DMS114 treated with DMSO at 0.1 percent for 48 hours (cell line): ENCODE measurements around the gene DHRS3.

Experiments used
- DNase-seq: peaks from one replicate; lab custom pipeline; 2025; ENCODE audit not compliant: unreplicated experiment; lab: John Stamatoyannopoulos, UW

DHRS3 gene

DNA sequence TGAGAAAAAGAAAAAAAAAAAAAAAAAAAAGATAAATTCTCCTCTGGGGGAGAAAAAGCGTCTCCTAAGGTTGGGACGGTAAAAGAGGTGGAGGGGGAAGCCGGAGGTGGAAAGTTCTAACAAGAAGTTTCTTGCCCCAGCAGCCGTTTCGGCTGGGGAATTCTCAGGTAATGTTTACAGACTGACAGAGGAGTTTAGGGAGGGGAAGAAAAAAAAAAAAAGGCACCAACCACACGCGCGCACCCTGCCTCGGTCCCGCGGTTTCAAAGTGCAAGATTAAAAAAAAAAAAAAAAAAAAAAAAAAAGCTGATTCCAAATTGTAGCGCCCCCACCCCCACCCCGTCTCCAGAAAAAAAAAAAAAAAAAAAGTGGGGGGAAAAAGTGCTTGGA, 504 bp downstream of the DHRS3 start:
- no peak for DNase-seq

DNA sequence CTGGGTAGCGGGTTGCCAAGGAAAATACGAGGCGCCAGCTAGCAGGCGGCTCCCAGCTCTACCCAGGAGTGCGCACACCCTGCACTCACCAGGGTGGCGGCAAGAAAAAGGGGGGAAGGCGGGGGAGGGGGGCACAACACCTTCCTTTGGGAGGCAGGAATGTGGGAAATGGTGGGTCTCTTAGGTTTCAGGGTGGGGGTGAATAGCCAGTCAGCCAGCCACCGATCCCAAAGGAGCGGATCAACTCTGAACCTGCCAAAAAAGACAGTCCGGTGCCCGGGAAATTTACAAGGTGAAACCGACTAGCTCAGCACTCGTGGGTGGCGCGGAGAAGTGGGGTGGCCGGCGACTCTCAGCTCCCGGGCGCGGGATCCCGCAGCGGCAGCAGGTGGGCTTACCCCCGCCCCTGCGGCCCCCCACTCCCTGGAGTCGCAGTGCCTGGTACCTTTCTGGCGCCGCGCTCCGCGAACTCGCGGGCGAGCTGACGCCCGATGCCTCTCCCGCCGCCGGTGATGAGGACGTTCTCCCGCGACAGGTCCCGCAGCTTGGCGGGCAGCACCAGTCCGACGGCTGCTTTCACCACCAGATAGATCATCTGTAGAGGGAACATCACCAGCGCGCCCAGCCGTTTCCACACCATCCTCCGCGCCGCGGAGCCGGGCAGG, 1.2 kb downstream of the DHRS3 start:
- no peak for DNase-seq

GRCh38 chr1:12615865-12616708, 1.9 kb downstream of the DHRS3 start:
- DNase-seq: no peak

DNA sequence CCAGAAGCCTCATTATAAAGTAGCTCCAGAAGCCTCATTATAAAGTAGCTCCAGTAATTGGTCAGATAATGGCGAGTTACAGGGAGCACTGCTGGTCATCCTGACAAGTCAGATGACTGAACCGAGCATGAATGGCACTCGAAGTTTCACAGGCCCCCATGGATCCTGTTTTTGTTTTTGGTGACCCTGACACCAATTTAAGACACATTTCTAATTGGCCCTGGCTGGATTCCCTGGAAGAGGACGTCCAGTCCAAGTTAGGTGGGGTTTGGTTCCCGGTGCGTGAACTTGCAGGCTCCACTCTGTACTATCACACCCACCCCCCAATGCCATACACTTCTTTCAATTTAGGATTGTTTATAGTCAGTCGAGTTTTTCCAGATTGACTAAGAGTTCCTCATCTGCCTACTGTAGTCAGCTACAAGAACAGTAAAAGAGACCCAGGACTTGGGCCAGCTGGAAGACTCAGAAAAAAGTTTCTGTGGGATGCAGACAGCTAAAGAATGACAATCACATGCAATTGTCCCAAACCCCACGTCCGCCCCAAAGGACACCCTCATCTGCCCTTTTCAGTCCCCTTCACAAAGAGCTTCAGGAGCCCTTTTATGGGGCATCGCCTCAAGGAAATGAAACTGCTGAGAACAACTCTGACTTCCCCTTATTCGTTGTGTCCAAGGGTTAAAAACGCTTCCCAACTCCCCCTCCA, 2.7 kb downstream of the DHRS3 start:
- no peak for DNase-seq

DNA sequence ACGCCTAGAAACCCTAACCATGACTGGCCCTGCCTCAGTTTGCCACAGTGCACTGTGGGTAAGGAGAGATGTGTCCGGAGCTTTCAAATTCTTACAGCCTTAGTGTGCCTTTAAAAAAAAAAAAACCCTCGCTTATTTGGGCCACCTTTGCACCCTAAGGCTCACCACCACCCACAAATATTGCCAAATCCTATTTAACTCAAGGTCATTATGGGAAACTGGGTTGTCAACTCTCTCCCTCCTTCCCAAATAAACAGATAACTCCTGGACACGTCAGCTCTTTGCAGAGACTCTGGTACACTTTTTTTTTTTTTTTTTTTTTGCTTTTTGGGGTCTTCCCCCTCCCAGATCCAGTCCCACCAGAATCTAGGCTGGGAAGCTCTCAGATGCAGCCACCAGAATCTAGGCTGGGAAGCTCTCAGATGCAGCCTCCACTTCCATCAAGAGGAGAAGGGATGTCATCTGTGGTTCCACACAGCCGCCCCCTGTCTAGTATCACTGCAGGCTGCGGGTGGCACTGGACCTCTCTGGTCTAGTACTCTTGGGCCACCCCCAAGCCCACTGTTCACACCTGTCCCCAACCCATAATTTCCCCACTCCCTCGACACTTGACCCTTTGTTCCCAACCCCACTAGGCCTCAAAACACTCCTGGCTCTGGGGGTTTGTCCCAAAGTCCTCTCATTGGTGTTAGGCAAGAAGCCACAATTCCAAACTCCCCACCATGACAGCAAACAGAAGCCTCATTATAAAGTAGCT, 3.4 kb downstream of the DHRS3 start:
- no peak for DNase-seq

DNA sequence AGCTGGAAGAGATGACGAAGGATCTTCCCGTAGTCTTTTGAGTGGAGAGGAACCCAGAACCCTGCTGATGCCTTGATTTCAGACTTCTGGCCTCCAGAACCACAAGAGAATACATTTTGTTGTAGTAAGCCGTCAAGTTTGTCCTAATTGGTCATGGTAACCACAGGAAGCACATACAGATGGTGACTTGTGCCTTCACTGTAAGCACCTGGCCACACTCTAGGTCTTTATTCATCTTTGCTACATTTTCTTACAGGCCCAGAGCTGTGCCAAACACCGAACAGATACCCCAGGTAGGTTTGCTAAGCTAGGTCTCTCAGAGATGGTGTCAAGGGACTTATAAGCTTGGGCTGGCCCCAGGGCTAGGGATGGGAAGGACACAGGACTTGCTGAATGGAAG, 4.8 kb downstream of the DHRS3 start:
- no peak for DNase-seq

GRCh38 chr1:12610941-12611340, 7.1 kb downstream of the DHRS3 start:
- DNase-seq: no peak

GRCh38 chr1:12610305-12610935, 7.6 kb downstream of the DHRS3 start:
- no peak for DNase-seq

DNA sequence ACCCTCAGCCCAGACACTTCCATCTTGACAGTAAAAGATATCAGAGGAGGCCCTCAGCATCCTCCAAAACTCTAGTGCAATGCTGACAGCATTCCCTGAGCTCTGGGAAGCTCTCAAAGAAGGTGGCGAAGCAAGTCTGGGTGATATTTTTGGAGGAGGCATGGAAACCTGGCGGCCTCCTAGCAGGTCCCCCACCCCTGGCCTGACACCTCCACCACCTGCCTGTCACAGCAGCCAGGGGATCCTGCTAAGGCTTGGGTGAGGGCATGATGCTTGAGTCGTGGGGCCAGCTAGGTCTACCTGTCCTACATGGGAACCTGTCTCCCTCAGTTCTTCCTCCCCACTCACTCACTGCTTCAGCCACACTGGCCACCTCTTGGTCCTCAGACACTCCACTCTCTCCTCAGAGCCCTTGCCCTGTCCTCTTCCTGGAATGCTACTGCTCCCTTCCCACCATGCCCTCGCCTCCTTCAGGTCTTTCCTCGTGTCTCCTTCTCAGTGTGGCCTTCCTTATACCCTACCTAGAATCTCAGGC, 8.5 kb downstream of the DHRS3 start:
- no peak for DNase-seq

GRCh38 chr1:12608311-12608957, 9.6 kb downstream of the DHRS3 start:
- DNase-seq: no peak

- no peak for DNase-seq
These were observed 10.7 kb downstream of the DHRS3 start for GRCh38 chr1:12607263-12607662.

- DNase-seq: no peak
These were observed 13.0 kb downstream of the DHRS3 start for GRCh38 chr1:12604986-12605385.

- DNase-seq: no peak
These were observed 13.7 kb downstream of the DHRS3 start for GRCh38 chr1:12604114-12604874.

GRCh38 chr1:12603224-12603623, 14.8 kb downstream of the DHRS3 start:
- no peak for DNase-seq

GRCh38 chr1:12602659-12603024, 15.4 kb downstream of the DHRS3 start:
- DNase-seq: no peak

- no peak for DNase-seq
These were observed 16.0 kb downstream of the DHRS3 start for GRCh38 chr1:12601700-12602658.

DNA sequence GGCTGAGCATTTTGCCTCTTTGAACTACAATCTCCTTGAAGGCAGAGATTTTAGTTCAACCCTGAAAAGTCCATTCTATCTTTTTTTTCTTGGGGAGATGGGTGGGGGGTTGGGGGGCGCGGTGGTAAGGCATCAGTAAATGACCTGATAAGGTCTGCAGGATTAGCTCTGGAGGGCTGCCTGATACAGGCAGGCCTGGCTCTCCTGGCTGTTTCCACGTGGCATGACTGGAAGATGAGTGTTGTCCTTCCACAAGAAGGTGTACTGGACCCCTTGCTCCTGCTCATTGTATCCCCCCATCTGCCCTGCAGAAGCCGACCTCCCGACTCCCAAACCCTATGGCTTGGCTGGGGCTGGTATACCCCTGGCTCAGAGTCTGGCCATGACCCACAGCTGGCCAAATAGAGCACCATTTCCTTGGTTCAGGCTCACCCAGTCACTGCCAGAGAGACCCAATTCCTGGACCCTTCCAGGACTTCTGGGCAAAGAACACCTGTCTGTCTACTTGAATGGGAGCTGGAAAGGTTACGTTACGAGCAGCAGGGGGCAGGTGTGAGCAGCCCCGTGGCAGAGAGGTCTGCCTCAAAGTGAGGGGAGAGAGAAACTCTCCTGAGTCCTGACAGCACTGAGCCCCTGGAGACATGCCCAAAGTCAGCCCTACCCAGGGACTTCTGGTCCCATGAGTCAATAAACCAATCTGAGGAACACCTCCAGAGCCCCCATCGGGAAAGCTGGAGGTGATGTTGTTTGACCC, 17.0 kb downstream of the DHRS3 start:
- no peak for DNase-seq

DNA sequence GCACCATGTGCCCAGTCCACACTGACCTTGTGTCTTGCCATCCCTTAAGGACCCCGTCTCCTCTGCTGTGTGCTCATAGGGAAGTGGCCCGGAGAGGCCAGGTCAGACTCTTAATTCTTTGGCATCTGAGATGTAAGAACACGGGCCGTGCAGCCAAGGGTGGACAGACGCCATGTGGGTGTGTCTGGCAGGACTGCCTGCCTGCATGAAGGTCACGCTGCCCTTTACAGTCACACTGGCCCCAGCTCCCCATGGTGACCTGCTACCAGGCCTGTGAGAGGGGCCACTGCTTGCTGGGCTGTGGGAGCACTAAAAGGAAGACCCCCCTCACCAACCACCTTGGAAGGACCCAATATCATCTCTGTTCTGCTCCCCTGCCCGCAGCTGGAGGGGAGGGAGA, 17.7 kb downstream of the DHRS3 start:
- DNase-seq: no peak
